ENCODE results near the gene MAGI2. TPM values are rescaled to one million over a fixed set of nuclear protein-coding genes. Genes with fewer than 3 reads are reported as not detected.
"Not testable (repeated sequence)": the region's sequence is repeated elsewhere in the genome, so short reads cannot be mapped to it uniquely, and the experiment has no call there.

The MAGI2 gene
- total RNA-seq, 1 experiment from 2014 or later: 0.84 TPM

DNA sequence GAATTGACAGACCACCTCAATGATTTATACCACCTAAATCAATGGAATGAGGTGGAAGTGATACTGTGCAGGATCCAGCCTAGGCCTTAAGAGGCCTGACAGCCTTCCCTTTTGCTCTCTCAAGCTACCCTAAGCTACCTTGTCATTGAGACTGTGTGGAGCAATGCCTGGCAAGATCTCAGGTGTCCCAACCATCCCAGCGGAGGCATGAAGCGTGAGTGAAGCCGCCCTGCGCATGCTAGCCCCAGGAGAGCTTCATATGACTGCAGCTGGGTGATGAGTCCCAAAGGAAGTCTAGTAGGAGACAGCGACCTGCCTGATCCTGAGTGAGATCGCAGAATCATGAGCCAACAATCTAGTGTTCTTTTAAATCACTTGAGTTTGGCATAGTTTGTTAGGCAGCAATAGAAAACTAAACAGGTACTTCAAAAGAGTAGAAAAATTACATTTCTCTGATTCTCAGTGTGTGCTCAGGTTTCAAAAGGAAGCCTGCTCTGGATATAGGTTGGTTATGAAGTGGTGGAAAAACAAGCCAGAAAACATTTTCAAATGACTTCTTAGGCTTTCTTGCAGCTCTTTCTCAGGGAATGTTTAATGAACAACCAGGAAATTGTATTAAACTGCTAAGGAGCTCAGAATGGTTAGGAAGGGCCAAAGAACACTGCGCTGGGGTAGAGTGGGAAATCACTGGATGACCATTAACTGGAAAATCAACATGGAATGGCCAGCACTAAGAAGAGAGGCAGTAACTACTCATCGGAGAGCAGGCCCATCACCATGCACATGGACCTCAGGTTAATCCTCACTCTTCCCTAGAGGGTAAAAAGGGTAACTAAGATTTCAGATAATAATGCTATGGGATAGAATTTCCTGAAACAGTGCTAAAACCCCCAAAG, 1119.7 kb downstream of the MAGI2 start:
- in situ Hi-C loops (cut with HindIII; ENCODE audit: low pct_unique_long_range_greater_than_20kb, low sequenced_read_pairs): no loop called here
- no peak for DNase-seq (ENCODE audit: low read depth)

DNA sequence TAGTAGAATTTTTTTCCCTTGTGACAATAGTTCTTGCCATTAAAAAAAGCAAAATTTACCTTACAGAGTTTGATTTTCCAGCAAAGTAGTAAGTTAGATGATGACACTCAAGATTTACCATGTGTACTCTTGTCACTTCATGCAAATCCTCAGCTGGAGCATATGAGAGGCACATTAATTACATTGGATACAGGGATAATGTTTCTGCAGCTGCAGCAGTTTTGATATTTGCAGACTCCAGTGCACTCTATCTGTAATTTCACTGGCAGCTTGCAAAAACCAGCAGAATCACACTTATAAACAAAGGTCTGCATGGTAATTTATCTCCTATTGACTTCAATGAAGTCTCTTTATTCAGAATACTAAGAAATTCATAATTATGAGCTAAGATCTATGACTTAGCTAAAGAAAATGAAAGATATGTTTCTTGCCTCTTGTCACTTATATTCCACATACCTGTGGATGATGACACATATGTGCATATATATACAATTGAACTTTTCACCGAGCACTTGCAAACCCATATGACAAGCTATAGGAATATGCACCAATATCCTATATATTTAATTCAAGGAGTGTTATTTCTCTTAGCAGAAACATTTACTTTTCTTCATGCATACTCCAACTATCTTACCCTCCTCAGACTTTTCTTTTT, 1124.3 kb downstream of the MAGI2 start:
- in situ Hi-C loops (cut with HindIII; ENCODE audit: low pct_unique_long_range_greater_than_20kb, low sequenced_read_pairs): no loop called here
- no peak for DNase-seq (ENCODE audit: low read depth)

GRCh38 chr7:78327718-78328117, 1125.7 kb downstream of the MAGI2 start:
- in situ Hi-C loops (cut with HindIII; ENCODE audit: low pct_unique_long_range_greater_than_20kb, low sequenced_read_pairs): no loop called here

DNA sequence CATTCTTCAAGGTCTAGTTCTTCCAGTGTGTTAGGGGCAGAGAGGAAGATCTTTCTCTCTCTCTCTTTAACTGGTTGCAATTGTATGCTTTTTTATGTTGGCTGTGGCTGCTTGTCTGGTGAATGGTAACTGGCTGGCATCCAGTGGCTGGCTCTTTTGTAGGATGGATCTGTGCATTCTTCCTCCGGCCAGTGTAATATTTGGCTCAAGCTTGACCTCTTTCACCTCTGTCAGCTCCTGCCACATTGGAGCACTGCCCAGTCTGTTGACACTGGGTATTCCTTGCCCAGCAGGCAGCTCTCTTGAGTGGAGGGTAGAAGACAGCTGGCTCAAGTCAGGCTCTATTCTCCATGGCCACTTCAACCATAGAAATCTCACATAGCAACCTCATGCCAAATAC, 1126.6 kb downstream of the MAGI2 start:
- in situ Hi-C loops (cut with HindIII; ENCODE audit: low pct_unique_long_range_greater_than_20kb, low sequenced_read_pairs): no loop called here
- peak; percentile 28 for DNase-seq (ENCODE audit: low read depth)

More at GRCh38 chr7:78327718-78328117, 1125.7 kb downstream of the MAGI2 start:
- no peak for DNase-seq (ENCODE audit: low read depth)

DNA sequence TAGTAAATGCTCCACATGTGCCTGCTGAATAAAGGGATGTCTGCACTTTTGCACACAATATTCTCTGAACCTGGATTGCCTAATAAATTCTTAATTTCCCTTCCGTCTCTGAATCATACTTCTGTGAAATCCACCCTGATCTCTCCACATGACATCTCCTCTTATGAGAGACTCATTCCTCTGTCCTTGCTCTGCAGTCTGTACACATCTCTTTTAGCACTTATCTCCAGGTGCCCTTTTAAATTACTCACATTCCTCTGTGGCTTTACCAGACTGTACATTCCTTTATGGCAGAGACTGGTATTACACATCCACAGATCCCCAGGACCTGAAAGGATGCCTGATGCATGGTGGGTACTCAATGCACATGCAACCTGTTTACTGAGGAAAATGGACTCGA, 1127.3 kb downstream of the MAGI2 start:
- in situ Hi-C loops (cut with HindIII; ENCODE audit: low pct_unique_long_range_greater_than_20kb, low sequenced_read_pairs): no loop called here
- DNase-seq (ENCODE audit: low read depth): peak; percentile 13

DNA sequence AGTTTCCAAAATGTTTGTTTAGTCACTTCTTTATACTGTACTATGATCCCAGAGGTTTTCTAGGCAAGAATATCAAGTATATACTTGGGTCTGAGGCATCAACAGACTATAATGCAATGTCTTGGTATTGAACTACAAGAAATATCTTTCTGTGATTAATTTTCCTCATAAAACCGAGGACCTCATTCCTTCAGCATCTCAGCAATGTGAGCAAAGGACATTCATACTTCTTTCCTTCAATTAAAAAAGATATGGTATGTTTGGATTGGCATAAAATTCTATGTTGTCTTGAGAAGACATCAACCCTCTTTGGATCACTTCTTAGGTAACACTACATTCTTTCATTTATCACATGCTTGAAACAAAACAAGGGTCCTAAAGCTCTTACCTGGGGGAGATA, 1130.3 kb downstream of the MAGI2 start:
- no peak for DNase-seq (ENCODE audit: low read depth)
- in situ Hi-C loops (cut with HindIII; ENCODE audit: low pct_unique_long_range_greater_than_20kb, low sequenced_read_pairs): no loop called here

- DNase-seq (ENCODE audit: low read depth); in situ Hi-C loops (cut with HindIII; ENCODE audit: low pct_unique_long_range_greater_than_20kb, low sequenced_read_pairs): not testable (repeated sequence)
These were observed 1131.2 kb downstream of the MAGI2 start for GRCh38 chr7:78322231-78322630.

DNA sequence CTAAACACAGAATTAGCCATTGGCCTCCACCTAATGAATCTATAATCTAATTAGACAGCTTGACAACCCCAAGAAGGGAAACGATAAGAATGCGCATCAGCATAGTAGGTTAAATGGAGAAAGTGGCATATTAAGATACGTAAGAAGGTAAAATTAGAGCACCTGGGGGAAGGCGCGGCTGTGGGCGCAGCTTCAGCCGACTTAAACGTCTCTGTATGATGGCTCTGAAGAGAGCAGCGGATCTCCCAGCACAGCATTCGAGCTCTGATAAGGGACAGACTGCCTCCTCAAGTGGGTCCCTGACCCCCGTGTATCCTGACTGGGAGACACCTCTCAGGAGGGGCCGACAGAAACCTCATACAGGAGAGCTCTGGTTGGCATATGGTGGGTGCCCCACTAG, 1136.1 kb downstream of the MAGI2 start:
- in situ Hi-C loops (cut with HindIII; ENCODE audit: low pct_unique_long_range_greater_than_20kb, low sequenced_read_pairs): no loop called here
- no peak for DNase-seq (ENCODE audit: low read depth)

- DNase-seq (ENCODE audit: low read depth): no peak
- in situ Hi-C loops (cut with HindIII; ENCODE audit: low pct_unique_long_range_greater_than_20kb, low sequenced_read_pairs): no loop called here
These were observed 1137.4 kb downstream of the MAGI2 start for GRCh38 chr7:78316110-78316509.

- DNase-seq (ENCODE audit: low read depth): no peak
- in situ Hi-C loops (cut with HindIII; ENCODE audit: low pct_unique_long_range_greater_than_20kb, low sequenced_read_pairs): no loop called here
These were observed 1138.3 kb downstream of the MAGI2 start for GRCh38 chr7:78315119-78315518.

GRCh38 chr7:78311181-78311580, 1142.3 kb downstream of the MAGI2 start:
- DNase-seq (ENCODE audit: low read depth): no peak
- in situ Hi-C loops (cut with HindIII; ENCODE audit: low pct_unique_long_range_greater_than_20kb, low sequenced_read_pairs): no loop called here

DNA sequence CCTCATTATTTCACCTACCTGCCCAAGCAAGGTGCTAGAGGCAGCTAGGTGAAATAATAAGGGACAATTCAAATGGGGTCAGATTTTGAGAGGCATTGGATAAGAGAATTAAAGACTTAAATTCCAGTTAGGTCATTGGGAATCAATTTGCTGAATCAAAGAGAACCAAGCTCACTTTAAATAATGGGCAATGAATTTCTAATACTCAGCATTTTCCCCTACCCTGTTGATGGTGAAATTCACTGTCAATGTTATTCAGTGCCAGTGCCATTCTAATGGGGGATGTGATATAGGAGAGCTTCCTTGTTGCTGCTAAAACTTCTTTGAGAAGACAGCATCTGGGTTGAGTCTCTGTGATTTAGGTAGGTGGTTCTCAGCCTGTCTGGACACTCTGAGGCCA, 1145.6 kb downstream of the MAGI2 start:
- in situ Hi-C loops (cut with HindIII; ENCODE audit: low pct_unique_long_range_greater_than_20kb, low sequenced_read_pairs): no loop called here
- no peak for DNase-seq (ENCODE audit: low read depth)

- in situ Hi-C loops (cut with HindIII; ENCODE audit: low pct_unique_long_range_greater_than_20kb, low sequenced_read_pairs): no loop called here
- no peak for DNase-seq (ENCODE audit: low read depth)
These were observed 1146.8 kb downstream of the MAGI2 start for GRCh38 chr7:78306634-78307033.

GRCh38 chr7:78301407-78301806, 1152.1 kb downstream of the MAGI2 start:
- DNase-seq (ENCODE audit: low read depth): no peak
- in situ Hi-C loops (cut with HindIII; ENCODE audit: low pct_unique_long_range_greater_than_20kb, low sequenced_read_pairs): no loop called here

DNA sequence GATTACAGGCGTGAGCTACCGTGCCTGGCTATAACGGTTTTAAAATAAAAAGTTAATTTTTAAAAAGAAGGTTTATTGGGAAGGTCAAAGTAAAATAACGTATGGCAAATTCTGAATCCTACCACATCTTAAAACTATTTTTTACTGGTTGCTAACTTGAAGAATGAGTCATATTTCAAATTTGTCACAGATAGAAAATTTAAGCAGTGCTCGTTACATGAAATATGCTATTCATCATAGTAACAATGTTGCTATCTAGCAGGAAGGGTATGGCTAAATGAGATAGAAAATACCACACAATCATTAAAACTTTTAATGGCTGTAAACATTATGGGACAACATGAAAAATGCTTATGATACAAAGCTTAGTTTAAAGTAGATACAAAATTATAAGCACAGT, 1154.4 kb downstream of the MAGI2 start:
- no peak for DNase-seq (ENCODE audit: low read depth)
- in situ Hi-C loops (cut with HindIII; ENCODE audit: low pct_unique_long_range_greater_than_20kb, low sequenced_read_pairs): no loop called here

- in situ Hi-C loops (cut with HindIII; ENCODE audit: low pct_unique_long_range_greater_than_20kb, low sequenced_read_pairs): no loop called here
- no peak for DNase-seq (ENCODE audit: low read depth)
These were observed 1156.7 kb downstream of the MAGI2 start for GRCh38 chr7:78296644-78297371.

DNA sequence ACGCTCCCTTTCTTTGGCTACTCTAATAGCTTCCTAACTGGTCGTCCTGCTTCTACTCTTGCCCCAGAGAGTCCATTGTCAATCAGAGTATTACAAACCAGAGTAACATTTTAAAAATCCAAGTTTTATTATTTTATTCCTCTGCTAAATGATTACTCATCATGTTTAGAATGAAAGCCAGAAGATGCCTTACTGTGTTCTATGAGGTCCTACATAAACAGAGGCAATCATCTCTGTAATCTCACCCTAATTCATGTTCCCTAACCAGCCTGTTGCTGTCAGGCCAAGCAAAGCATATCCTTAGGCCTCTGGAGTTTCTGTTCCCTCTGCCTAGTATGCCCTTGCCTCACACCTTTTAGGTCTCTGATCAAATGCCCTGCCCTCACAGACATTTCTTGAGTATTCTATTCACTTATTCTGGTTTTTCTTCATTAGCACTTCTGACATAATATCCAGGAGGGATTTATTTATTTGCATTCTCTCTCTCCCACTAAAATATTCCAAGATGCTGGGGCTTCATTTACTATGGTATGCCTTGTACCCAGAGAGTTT, 1157.3 kb downstream of the MAGI2 start:
- no peak for DNase-seq (ENCODE audit: low read depth)
- in situ Hi-C loops (cut with HindIII; ENCODE audit: low pct_unique_long_range_greater_than_20kb, low sequenced_read_pairs): no loop called here

DNA sequence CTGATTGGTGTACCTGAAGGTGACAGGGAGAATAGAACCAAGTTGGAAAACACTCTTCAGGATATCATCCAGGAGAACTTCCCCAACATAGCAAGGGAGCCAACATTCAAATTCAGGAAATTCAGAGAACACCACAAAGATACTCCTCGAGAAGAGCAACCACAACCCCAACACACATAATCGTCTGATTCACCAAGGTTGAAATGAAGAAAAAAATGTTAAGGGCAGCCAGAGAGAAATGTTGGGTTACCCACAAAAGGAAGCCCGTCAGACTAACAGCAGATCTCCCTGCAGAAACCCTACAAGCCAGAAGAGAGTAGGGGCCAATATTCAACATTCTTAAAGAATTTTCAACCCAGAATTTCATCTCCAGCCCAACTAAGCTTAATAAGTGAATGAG, 1164.0 kb downstream of the MAGI2 start:
- in situ Hi-C loops (cut with HindIII; ENCODE audit: low pct_unique_long_range_greater_than_20kb, low sequenced_read_pairs); DNase-seq (ENCODE audit: low read depth): not testable (repeated sequence)

DNA sequence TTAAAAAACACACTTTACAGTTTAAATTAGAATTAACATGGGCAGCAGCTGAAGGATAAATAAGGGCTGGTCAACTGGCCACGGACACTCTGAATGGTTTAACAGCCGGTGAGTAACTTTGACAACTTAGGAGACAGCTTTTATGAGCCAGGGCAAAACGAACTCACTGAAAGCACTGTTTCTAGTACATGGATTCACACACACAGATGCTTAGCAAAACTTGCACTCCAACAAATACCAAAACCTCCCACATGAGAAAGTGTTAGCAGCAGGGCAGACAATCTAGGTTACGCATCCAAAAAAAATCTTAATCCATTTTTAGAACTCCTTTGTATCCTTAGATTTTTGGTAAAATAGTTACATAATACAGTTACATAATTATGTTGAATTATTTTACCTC, 1168.5 kb downstream of the MAGI2 start:
- no peak for DNase-seq (ENCODE audit: low read depth)
- in situ Hi-C loops (cut with HindIII; ENCODE audit: low pct_unique_long_range_greater_than_20kb, low sequenced_read_pairs): no loop called here
